Sigmoid colon (tissue), 4 donors: ENCODE data around the gene SEPTIN14.
"Not testable (repeated sequence)": the region's sequence is repeated elsewhere in the genome, so short reads cannot be mapped to it uniquely, and the experiment has no call there.

Experiments used
- CTCF ChIP-seq, 4 experiments: fragments of 450-650 bp in 3 of 4; fragments of 200-600 bp in 1 of 4; IDR thresholded peaks; one replicate each; pipeline ENCODE4 v1.5.1; 2016 to 2019; ENCODE audit warnings: antibody characterized with exemption in 4 of 4, mild to moderate bottlenecking in 3 of 4, moderate library complexity in 2 of 4
- EP300 ChIP-seq, 4 donors: sonication (generic); formaldehyde crosslinking; IDR thresholded peaks; one replicate each; pipeline ENCODE4 v1.6.1; 2017; ENCODE audit warnings: antibody characterized with exemption in 4 of 4
- POLR2A ChIP-seq, 2 donors: fragments of 450-650 bp; IDR thresholded peaks; one replicate each; pipeline ENCODE4 v1.6.1; 2016; ENCODE audit warnings: antibody characterized with exemption in 2 of 2, mild to moderate bottlenecking in 2 of 2, moderate library complexity in 2 of 2
- POLR2AphosphoS5 ChIP-seq, 4 donors: sonication (generic); formaldehyde crosslinking; IDR thresholded peaks; one replicate each; pipeline ENCODE4 v1.6.1; 2017; ENCODE audit warnings: antibody characterized with exemption in 4 of 4

- TF ChIP-seq CTCF, EP300, POLR2A, POLR2AphosphoS5 (IDR thresholded peaks at IDR 0.05): not testable (repeated sequence)
Observed at GRCh38 chr7:55845164-55845563, 17.4 kb downstream of the SEPTIN14 start.
